Endodermal cell (in vitro differentiated cells): ENCODE results near the gene EXOC8. TPM values are rescaled to one million over a fixed set of nuclear protein-coding genes. Genes with fewer than 3 reads are reported as not detected.

ENCODE experiments used
- DNase-seq: peaks from one replicate; pipeline ENCODE4 v3.0.0-alpha.2; 2017
- H3K27ac ChIP-seq: 2 replicates; pipeline ENCODE4 v1.5.1; 2013; ENCODE audit warnings: mild to moderate bottlenecking, low read depth, low read length, moderate library complexity
- H3K27me3 ChIP-seq: 2 replicates; pipeline ENCODE4 v1.6.1; 2013; ENCODE audit warnings: mild to moderate bottlenecking, low read length, moderate library complexity; ENCODE audit not compliant: insufficient read depth, control insufficient read depth, poor library complexity, severe bottlenecking
- H3K36me3 ChIP-seq: 2 replicates; pipeline ENCODE4 v1.7.0; 2013; ENCODE audit warnings: mild to moderate bottlenecking, low read length, moderate library complexity; ENCODE audit not compliant: control insufficient read depth, insufficient read depth
- H3K4me1 ChIP-seq: one replicate; pipeline ENCODE4 v1.7.0; 2013; ENCODE audit warnings: low read length; ENCODE audit not compliant: control insufficient read depth, insufficient read depth
- H3K4me3 ChIP-seq: 2 replicates; pipeline ENCODE4 v1.5.1; 2013; ENCODE audit warnings: mild to moderate bottlenecking, low read length, moderate library complexity
- H3K9ac ChIP-seq: 2 replicates; pipeline ENCODE4 v1.6.1; 2013; ENCODE audit warnings: mild to moderate bottlenecking, low read length, moderate library complexity; ENCODE audit not compliant: poor library complexity, severe bottlenecking; ENCODE audit errors: extremely low read depth
- H3K9me3 ChIP-seq: 2 replicates; pipeline ENCODE4 v1.6.1; 2013; ENCODE audit warnings: mild to moderate bottlenecking, low read length, moderate library complexity; ENCODE audit not compliant: control insufficient read depth
- H3K27ac Mint-ChIP-seq: 2 replicates; pipeline ENCODE4 v1.8.0; 2020; ENCODE audit warnings: mixed read lengths
- H3K27me3 Mint-ChIP-seq: 2 replicates; pipeline ENCODE4 v1.8.0; 2021; ENCODE audit warnings: mild to moderate bottlenecking, mixed read lengths; ENCODE audit not compliant: insufficient read depth
- H3K36me3 Mint-ChIP-seq: 2 replicates; pipeline ENCODE4 v1.8.0; 2020; ENCODE audit warnings: low read depth, mixed read lengths
- H3K4me1 Mint-ChIP-seq: 2 replicates; pipeline ENCODE4 v1.8.0; 2020; ENCODE audit warnings: mixed read lengths
- H3K4me3 Mint-ChIP-seq: 2 replicates; pipeline ENCODE4 v1.8.0; 2020; ENCODE audit warnings: mild to moderate bottlenecking, moderate library complexity, mixed read lengths
- H3K9me3 Mint-ChIP-seq: 2 replicates; pipeline ENCODE4 v1.8.0; 2020; ENCODE audit warnings: mild to moderate bottlenecking, mixed read lengths
- CTCF ChIP-seq: fragments of 200-600 bp; sonication (generic); conservative IDR thresholded peaks from 2 replicates; pipeline ENCODE4 v1.5.0; 2021; ENCODE audit warnings: antibody characterized with exemption, mild to moderate bottlenecking
- WGBS, 2 experiments: methylation state at CpG; one replicate each; pipeline versions ENCODE4 v1.1.5 to v1.1.7; 2013; ENCODE audit warnings: missing lambda C conversion rate in 2 of 2, mixed read lengths in 1 of 2; ENCODE audit not compliant: insufficient coverage in 1 of 2, insufficient read length in 1 of 2; 5-methylcytosine and 5-hydroxymethylcytosine counted together
- total RNA-seq, 2 donors: library from RNA; stranded (reverse); fragmentation: NEBNext Ultra II Directional in 1 of 2; extraction: Animal tissue kit (Norgen Biotek cat#: 25700) in 1 of 2; gene quantifications; 2 replicates in 1 of 2; 3 replicates in 1 of 2; pipeline ENCODE4 v1.2.1, GENCODE V29; 2021

Gene EXOC8
- total RNA-seq, 2 donors from 2014 or later, result 9.9 to 13.1 TPM

- Histone ChIP-seq H3K4me1 (no peaks in the 10 kb centered on the region), H3K27me3 (no peaks in the 10 kb centered on the region), H3K4me3 (no peak overlapping the region), H3K36me3 (peaks cover 37% of the 10 kb centered on the region), H3K9ac (no peak overlapping the region), H3K27ac (no peak overlapping the region), H3K9me3 (no peaks in the 10 kb centered on the region)
- no peak for TF ChIP-seq CTCF
- H3K9me3 Mint-ChIP-seq, result no peaks in the 10 kb centered on the region
- H3K27ac Mint-ChIP-seq, result no peak overlapping the region
- peaks cover 28% of the 10 kb centered on the region for H3K36me3 Mint-ChIP-seq
- no peak overlapping the region for H3K4me3 Mint-ChIP-seq
- no peak for DNase-seq
- WGBS, 2 experiments, result 94 to 95% methylated on average over 2 to 3 of the region's 3 CpGs
- H3K4me1 Mint-ChIP-seq, result no peaks in the 10 kb centered on the region
- H3K27me3 Mint-ChIP-seq, result no peaks in the 10 kb centered on the region
Measured at GRCh38 chr1:231355171-231355570, 17.5 kb upstream of the EXOC8 start.

DNA sequence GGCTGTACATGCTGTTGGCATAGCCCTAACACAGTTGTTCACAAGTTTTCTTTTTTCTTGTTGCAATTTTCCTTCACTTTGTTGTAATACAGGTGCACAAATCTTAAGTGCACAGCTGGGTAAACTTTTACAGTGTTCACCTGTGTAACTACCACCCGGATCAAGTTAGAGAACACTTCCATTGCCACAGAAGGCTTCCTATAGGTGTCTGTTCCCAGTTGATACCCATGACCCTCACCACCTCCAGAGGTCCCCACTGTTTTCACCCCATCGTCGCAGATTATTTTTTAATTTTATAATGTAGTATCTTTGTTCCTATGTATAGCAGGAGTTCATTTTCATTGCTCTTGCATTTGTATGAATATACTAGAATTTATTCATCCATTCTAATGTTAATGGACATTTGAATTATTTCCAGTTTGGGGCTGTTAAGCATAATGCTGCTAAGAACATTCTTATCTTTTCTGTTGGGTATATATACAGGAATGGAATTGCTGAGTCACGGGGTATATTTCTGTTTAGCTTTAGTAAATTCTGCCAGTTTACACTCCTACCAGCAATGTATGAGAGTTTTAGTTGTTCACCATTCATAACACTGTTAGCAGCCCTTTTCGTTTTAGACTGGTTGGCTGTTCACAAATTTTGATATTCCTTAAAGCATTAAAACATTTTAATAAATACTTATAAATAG is 16.8 kb upstream of the EXOC8 start:
- no peak for TF ChIP-seq CTCF
- no peak overlapping the region for H3K4me3 Mint-ChIP-seq
- no peaks in the 10 kb centered on the region for H3K27me3 Mint-ChIP-seq
- Histone ChIP-seq H3K27ac (no peak overlapping the region), H3K4me1 (no peaks in the 10 kb centered on the region), H3K9me3 (no peaks in the 10 kb centered on the region), H3K9ac (no peak overlapping the region), H3K27me3 (no peaks in the 10 kb centered on the region), H3K4me3 (no peak overlapping the region), H3K36me3 (peaks cover 44% of the 10 kb centered on the region)
- peaks cover 31% of the 10 kb centered on the region for H3K36me3 Mint-ChIP-seq
- H3K27ac Mint-ChIP-seq, result no peak overlapping the region
- DNase-seq, result no peak
- no peaks in the 10 kb centered on the region for H3K9me3 Mint-ChIP-seq
- no peaks in the 10 kb centered on the region for H3K4me1 Mint-ChIP-seq
- WGBS, 2 experiments, result 93 to 100% methylated on average over 1 to 3 of the region's 5 CpGs

- Histone ChIP-seq H3K4me1 (no peaks in the 10 kb centered on the region), H3K4me3 (no peak overlapping the region), H3K9me3 (no peaks in the 10 kb centered on the region), H3K27ac (no peak overlapping the region), H3K9ac (no peak overlapping the region), H3K36me3 (peaks cover 55% of the 10 kb centered on the region), H3K27me3 (no peaks in the 10 kb centered on the region)
- H3K27ac Mint-ChIP-seq, result no peak overlapping the region
- no peaks in the 10 kb centered on the region for H3K4me1 Mint-ChIP-seq
- no peak for TF ChIP-seq CTCF
- no peaks in the 10 kb centered on the region for H3K9me3 Mint-ChIP-seq
- no peak overlapping the region for H3K4me3 Mint-ChIP-seq
- no peaks in the 10 kb centered on the region for H3K27me3 Mint-ChIP-seq
- DNase-seq, result no peak
- H3K36me3 Mint-ChIP-seq, result peaks cover 41% of the 10 kb centered on the region
- 90 to 100% methylated on average over 2 of the region's 2 CpGs for WGBS, 2 experiments
Measured at GRCh38 chr1:231353086-231353485, 15.4 kb upstream of the EXOC8 start.
